Keratinocyte (primary cell): ENCODE data around the gene CCM2. TPM values are rescaled to one million over a fixed set of nuclear protein-coding genes. Genes with fewer than 3 reads are reported as not detected.

Experiments
- DNase-seq: peaks from one replicate; pipeline ENCODE4 v3.0.0-alpha.2; 2011; ENCODE audit warnings: low read depth, missing footprints, low spot score
- FAIRE-seq: peaks from 2 replicates; lab custom pipeline; 2011; peaks lifted over from hg19 to GRCh38; lab: Jason Lieb, UNC
- H2AFZ ChIP-seq: 2 replicates; pipeline ENCODE4 v1.6.0; 2012; ENCODE audit warnings: low read length, control low read depth, inconsistent platforms; ENCODE audit not compliant: control insufficient read depth
- H3K27ac ChIP-seq: 2 replicates; pipeline ENCODE4 v1.5.1; 2011; ENCODE audit warnings: low read length; ENCODE audit not compliant: control insufficient read depth, insufficient read depth
- H3K27me3 ChIP-seq: 3 replicates; pipeline ENCODE4 v1.6.0; 2011; ENCODE audit warnings: low read length; ENCODE audit not compliant: control insufficient read depth, insufficient read depth; ENCODE audit errors: extremely low read depth
- H3K36me3 ChIP-seq, 2 experiments: 2 replicates in 1 of 2; 3 replicates in 1 of 2; pipeline ENCODE4 v1.5.1; 2011; ENCODE audit warnings: low read length in 2 of 2, mild to moderate bottlenecking in 1 of 2; ENCODE audit not compliant: control insufficient read depth in 2 of 2, insufficient read depth in 2 of 2; ENCODE audit errors: extremely low read depth in 1 of 2
- H3K4me1 ChIP-seq: 3 replicates; pipeline ENCODE4 v1.5.1; 2011; ENCODE audit warnings: low read length; ENCODE audit not compliant: control insufficient read depth, insufficient read depth; ENCODE audit errors: extremely low read depth
- H3K4me2 ChIP-seq: 3 replicates; pipeline ENCODE4 v1.6.0; 2011; ENCODE audit warnings: low read depth, low read length; ENCODE audit not compliant: control insufficient read depth, insufficient read depth; ENCODE audit errors: extremely low read depth
- H3K4me3 ChIP-seq, 3 experiments: fragments of 200-600 bp in 1 of 3; sonication (generic) in 1 of 3; 2 replicates in 2 of 3; 3 replicates in 1 of 3; pipeline ENCODE4 v1.5.1; 2011 to 2016; ENCODE audit warnings: low read length in 3 of 3, mild to moderate bottlenecking in 3 of 3, control low read depth in 2 of 3, inconsistent platforms in 1 of 3, low read depth in 1 of 3, mixed read lengths in 1 of 3, mixed run types in 1 of 3, moderate library complexity in 1 of 3; ENCODE audit not compliant: control insufficient read depth in 2 of 3, insufficient read depth in 2 of 3; ENCODE audit errors: extremely low read depth in 1 of 3
- H3K79me2 ChIP-seq: 2 replicates; pipeline ENCODE4 v1.6.0; 2012; ENCODE audit warnings: low read length; ENCODE audit not compliant: control insufficient read depth, insufficient read depth
- H3K9ac ChIP-seq: 3 replicates; pipeline ENCODE4 v1.6.0; 2011; ENCODE audit warnings: low read length; ENCODE audit not compliant: control insufficient read depth, insufficient read depth; ENCODE audit errors: extremely low read depth
- H3K9me1 ChIP-seq: 3 replicates; pipeline ENCODE4 v1.6.0; 2011; ENCODE audit warnings: low read length; ENCODE audit not compliant: control insufficient read depth, insufficient read depth; ENCODE audit errors: extremely low read depth
- H3K9me3 ChIP-seq: 2 replicates; pipeline ENCODE4 v1.5.1; 2012; ENCODE audit warnings: low read depth, low read length; ENCODE audit not compliant: control insufficient read depth
- H4K20me1 ChIP-seq: 3 replicates; pipeline ENCODE4 v1.6.0; 2011; ENCODE audit warnings: low read length; ENCODE audit not compliant: control insufficient read depth, insufficient read depth; ENCODE audit errors: extremely low read depth
- CTCF ChIP-seq, 3 experiments: IDR thresholded peaks in 1 of 3; conservative IDR thresholded peaks in 1 of 3; optimal IDR thresholded peaks in 1 of 3; 2 replicates in 2 of 3; 3 replicates in 1 of 3; pipeline versions ENCODE3 to v1.5.1; 2011; ENCODE audit warnings: low read length in 3 of 3, mild to moderate bottlenecking in 3 of 3, moderate library complexity in 2 of 3, control low read depth in 1 of 3, inconsistent platforms in 1 of 3; ENCODE audit not compliant: insufficient read depth in 2 of 3; ENCODE audit errors: extremely low read depth in 1 of 3
- EZH2 ChIP-seq: IDR thresholded peaks from one replicate; pipeline ENCODE4 v1.6.1; 2012; ENCODE audit warnings: inconsistent platforms, mild to moderate bottlenecking, low read length, moderate library complexity
- dilution Hi-C: fragments of 300-500 bp; cut with MboI; formaldehyde crosslinking; loops from one replicate; pipeline ENCODE4 v1.7.0; 2020; ENCODE audit warnings: low sequenced_read_pairs; ENCODE audit not compliant: extremely low pct_ligation_motif_present
- polyA plus RNA-seq, 5 experiments: library from polyadenylated mRNA; depleted of rRNA in 3 of 5; stranded (reverse) in 3 of 5; stranded (forward) in 1 of 5; unstranded in 1 of 5; fragments of >200 nt; gene quantifications; 1 replicate in 1 of 5; 2 replicates in 3 of 5; 3 replicates in 1 of 5; pipeline versions ENCODE4 v1.2.1 to v1.2.3, GENCODE V29; 2011 to 2012; ENCODE audit warnings: missing spikeins in 2 of 5, low read depth in 1 of 5, low replicate concordance in 1 of 5

Gene CCM2
- polyA plus RNA-seq, 1 donor (not counting 4 experiments of a cell fraction or from before 2014, with no cell fraction given): 44.8 TPM

- H3K9ac ChIP-seq: no peak overlapping the region
- H3K79me2 ChIP-seq: no peaks in the 10 kb centered on the region
- no peak overlapping the region for H3K4me2 ChIP-seq
- H3K9me1 ChIP-seq: no peaks in the 10 kb centered on the region
- no peaks in the 10 kb centered on the region for H4K20me1 ChIP-seq
- TF ChIP-seq EZH2: no peak
- no peak for TF ChIP-seq CTCF (optimal IDR thresholded peaks at IDR 0.05 in 1 of 3, IDR thresholded peaks at IDR 0.05 in 1 of 3, conservative IDR thresholded peaks at IDR 0.05 in 1 of 3; ENCODE audit: extremely low read depth in 1 of 3, insufficient read depth in 2 of 3, low read length in 3 of 3)
- H3K27ac ChIP-seq: no peak overlapping the region
- H3K4me3 ChIP-seq: no peak overlapping the region
- no peaks in the 10 kb centered on the region for H3K9me3 ChIP-seq
- FAIRE-seq: no peak
- H3K27me3 ChIP-seq: peaks cover 7% of the 10 kb centered on the region
- no peak for DNase-seq
- H3K36me3 ChIP-seq: no peaks in the 10 kb centered on the region
- H3K4me1 ChIP-seq: no peaks in the 10 kb centered on the region
- no peak overlapping the region for H2AFZ ChIP-seq
- dilution Hi-C loops: no loop called here
These were observed 29.4 kb upstream of the CCM2 start for GRCh38 chr7:44970523-44971051.

- dilution Hi-C loops: no loop called here
- Histone ChIP-seq H3K27me3 (peaks cover 7% of the 10 kb centered on the region), H4K20me1 (no peaks in the 10 kb centered on the region), H3K27ac (no peak overlapping the region), H3K4me3 (no peak overlapping the region), H3K79me2 (no peaks in the 10 kb centered on the region), H3K9ac (no peak overlapping the region), H3K9me3 (no peaks in the 10 kb centered on the region), H3K4me2 (no peak overlapping the region), H3K9me1 (no peaks in the 10 kb centered on the region), H3K4me1 (no peaks in the 10 kb centered on the region), H3K36me3 (no peaks in the 10 kb centered on the region), H2AFZ (no peak overlapping the region)
- no peak for DNase-seq
- FAIRE-seq: no peak
- TF ChIP-seq EZH2 (no peak), CTCF (optimal IDR thresholded peaks at IDR 0.05 in 1 of 3, IDR thresholded peaks at IDR 0.05 in 1 of 3, conservative IDR thresholded peaks at IDR 0.05 in 1 of 3; ENCODE audit: extremely low read depth in 1 of 3, insufficient read depth in 2 of 3, low read length in 3 of 3) (no peak)
These were observed 28.7 kb upstream of the CCM2 start for GRCh38 chr7:44971188-44971901.
